ENCODE data around the gene NBPF3. TPM values are rescaled to one million over a fixed set of nuclear protein-coding genes. Genes with fewer than 3 reads are reported as not detected.
"Not testable (repeated sequence)": the region's sequence is repeated elsewhere in the genome, so short reads cannot be mapped to it uniquely, and the experiment has no call there.

Gene NBPF3, protein sequence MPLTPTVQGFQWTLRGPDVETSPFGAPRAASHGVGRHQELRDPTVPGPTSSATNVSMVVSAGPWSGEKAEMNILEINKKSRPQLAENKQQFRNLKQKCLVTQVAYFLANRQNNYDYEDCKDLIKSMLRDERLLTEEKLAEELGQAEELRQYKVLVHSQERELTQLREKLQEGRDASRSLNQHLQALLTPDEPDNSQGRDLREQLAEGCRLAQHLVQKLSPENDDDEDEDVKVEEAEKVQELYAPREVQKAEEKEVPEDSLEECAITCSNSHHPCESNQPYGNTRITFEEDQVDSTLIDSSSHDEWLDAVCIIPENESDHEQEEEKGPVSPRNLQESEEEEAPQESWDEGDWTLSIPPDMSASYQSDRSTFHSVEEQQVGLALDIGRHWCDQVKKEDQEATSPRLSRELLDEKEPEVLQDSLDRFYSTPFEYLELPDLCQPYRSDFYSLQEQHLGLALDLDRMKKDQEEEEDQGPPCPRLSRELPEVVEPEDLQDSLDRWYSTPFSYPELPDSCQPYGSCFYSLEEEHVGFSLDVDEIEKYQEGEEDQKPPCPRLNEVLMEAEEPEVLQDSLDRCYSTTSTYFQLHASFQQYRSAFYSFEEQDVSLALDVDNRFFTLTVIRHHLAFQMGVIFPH
- 8.9 TPM for polyA plus RNA-seq (2013, experiment 1 of 2; ENCODE audit: insufficient read length)
- 7.0 TPM for polyA plus RNA-seq (2013, experiment 2 of 2; ENCODE audit: insufficient read length)

DNA sequence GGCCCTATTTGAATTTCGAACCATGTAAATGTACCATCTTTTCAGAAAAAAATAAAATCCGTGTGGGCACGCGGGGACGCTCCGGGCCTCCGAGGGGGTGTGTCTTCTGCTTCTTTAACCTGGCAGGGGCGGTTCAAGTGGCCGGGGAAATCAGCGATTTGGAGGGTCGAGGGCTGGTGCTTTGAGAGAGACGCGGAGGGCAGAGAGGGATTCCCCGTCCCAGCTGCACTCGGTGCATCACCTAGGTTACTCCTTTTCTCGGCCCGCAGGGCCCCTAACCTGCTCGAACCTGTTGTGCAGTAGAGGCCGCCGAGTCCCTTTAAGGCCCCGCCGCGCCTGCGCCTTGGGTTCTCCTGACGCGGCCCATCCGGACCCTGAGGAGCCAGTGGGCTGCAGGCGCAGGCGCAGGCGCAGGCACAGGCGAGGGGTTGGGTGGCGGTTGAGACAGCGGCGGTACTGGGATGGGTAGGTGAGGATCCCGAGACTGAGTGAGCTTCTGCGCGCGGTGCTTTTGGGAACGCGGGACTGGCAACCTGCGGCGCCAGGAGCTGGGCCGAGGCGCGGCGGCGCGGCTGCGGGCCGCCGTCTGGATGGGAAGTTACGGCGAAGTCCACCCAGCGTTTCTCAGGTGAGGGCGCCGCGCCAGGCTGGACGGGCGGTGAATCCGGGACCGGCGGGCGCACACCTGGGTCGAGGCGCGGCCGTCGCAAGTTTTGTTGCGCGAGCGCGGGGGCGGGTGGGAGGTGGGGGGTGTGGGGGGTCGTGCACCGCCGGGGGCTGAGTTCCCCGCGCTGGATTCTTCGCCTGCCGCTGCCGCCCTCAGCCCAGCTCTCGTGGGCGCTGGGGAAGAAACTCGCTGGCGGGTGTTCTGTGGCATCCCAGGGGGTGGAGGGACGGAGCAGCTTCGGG is at the start of gene NBPF3:
NBPF3 (plus strand) TSS at position 417 of the 909 bp plus-strand sequence. CDS start 4,950 bp downstream, outside the sequence.
- DNase-seq: peak; percentile 74

DNA sequence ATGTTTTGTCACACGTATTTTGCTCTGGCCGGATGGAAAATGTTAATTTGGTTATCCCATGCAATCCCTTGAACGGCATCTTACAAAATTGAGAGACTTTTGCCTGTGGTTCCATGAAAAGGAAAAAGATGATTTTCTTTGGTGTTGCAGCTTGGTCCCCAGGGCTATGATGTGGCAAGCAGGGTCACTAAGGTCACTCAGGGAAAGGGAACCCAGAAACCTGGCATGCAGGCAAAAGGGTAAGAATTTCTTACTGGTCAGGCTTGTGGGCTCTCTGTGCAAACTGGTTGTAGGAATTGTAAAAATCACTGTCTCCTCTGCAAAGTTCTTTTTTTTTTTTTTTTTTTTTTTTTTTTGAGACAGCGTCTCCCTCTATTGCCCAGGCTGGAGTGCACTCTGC is 48.4 kb upstream of the NBPF3 start:
- DNase-seq: no peak

- no peak for DNase-seq
These were observed 47.2 kb upstream of the NBPF3 start for GRCh38 chr1:21392587-21393263.

- DNase-seq: no peak
These were observed 43.4 kb upstream of the NBPF3 start for GRCh38 chr1:21396516-21396915.

DNA sequence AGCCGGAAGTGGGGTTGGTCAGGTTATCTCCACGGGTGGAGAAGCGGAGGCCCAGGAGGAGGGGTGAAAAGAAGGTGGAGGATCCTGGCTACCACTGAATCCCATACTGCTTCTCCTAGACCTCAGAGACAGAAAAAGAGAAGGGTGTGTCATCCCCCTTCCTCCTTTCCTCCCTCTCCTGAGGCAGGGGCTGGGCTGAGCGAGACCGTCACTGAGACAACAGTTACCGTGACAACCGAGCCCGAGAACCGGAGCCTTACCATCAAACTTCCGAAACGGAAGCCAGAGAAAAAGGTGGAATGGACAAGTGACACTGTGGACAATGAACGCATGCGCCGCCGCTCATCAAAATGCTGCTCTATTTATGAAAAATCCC is 42.1 kb upstream of the NBPF3 start:
- no peak for DNase-seq

- DNase-seq: not testable (repeated sequence)
These were observed 38.1 kb upstream of the NBPF3 start for GRCh38 chr1:21401726-21402346.

DNA sequence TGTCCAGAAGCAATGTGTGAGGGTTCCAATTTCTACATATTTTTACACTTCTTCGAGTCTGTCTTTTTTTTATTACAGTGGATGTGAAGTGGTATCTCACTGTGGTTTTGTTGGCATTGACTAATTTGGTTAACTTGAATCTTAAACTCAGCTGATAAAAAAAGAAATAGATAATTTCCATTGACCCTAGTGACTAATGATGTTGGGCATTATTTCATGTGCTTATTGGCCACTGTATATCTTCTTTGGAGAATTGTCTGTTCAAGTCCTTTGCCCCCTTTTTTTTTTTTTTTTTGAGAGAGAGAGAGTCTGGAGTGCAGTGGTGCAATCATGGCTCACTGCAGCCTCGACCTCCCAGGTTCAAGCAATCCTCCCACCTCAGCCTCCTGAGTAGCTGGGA is 33.3 kb upstream of the NBPF3 start:
- DNase-seq: no peak

DNA sequence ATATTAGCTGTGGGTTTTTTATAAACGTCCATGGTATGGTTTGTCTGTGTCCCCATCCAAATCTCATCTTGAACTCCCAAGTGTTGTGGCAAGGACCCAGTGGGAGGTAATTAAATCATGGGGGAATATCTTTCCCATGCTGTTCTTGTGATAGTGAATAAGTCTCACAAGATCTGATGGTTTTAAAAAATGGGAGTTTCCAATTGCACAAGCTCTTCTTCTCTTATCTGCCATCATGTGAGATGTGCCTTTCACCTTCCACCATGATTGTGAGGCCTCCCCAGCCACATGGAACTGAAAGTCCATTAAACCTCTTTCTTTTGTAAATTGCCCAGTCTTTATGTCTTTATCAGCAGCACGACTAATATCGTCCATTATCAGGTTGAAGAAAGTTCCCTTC is 30.0 kb upstream of the NBPF3 start:
- DNase-seq: not testable (repeated sequence)

DNA sequence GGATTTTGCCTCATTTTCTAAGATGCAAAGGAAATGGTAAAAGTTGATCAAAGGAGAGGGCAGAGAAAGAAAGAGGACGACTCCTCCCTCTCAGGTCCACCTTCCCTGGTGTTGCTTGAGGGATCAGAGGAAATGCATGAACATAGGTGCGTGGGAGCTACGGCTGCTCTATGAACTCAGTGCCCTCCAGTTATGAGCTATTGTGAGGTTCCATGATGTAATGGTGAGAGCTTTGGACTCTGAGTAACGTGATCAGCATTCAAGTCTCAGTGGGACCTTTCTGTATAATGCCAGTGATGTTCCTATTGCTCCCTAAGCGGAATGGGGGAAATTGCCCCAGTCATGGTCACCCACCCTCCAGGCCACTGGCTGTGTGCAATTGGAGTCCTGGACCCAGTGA is 25.9 kb upstream of the NBPF3 start:
- DNase-seq: no peak

- DNase-seq: not testable (repeated sequence)
These were observed 19.6 kb upstream of the NBPF3 start for GRCh38 chr1:21420378-21420777.

- DNase-seq: not testable (repeated sequence)
These were observed 18.6 kb upstream of the NBPF3 start for GRCh38 chr1:21421307-21421706.

DNA sequence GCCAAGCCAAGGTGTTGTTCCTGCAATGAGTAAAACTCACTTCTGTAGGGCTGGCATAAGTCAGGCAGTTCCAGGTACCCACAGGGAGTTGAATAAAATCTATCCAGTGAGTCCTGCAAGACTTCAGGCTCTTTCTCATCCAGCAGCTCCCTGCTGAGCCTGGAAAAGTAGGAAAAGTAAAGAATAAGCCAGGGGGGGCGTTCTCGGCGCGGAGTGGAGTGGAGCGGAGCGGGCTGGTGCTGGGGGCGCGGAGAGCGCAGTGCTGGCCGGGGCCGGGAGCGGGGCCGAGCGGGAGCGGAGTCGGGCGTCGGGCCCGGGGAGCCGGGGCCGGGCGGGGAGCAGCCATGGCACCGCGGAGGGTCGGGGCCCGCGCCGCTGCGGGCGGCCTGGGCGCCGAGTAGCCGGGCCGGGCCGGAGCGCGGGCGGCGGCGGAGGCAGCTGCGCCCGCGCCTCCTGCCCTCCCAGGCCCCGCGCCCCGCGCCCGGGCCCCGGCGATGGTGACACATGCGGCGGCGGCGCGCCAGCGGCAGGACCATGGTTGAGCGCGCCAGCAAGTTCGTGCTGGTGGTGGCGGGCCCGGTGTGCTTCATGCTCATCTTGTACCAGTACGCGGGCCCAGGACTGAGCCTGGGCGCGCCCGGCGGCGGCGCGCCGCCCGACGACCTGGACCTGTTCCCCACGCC is 12.0 kb upstream of the NBPF3 start:
- not testable (repeated sequence) for DNase-seq

GRCh38 chr1:21428481-21429073 is 11.4 kb upstream of the NBPF3 start:
- DNase-seq: not testable (repeated sequence)

GRCh38 chr1:21429210-21429609 is 10.7 kb upstream of the NBPF3 start:
- not testable (repeated sequence) for DNase-seq

- DNase-seq: not testable (repeated sequence)
These were observed 9.1 kb upstream of the NBPF3 start for GRCh38 chr1:21430875-21431274.

DNA sequence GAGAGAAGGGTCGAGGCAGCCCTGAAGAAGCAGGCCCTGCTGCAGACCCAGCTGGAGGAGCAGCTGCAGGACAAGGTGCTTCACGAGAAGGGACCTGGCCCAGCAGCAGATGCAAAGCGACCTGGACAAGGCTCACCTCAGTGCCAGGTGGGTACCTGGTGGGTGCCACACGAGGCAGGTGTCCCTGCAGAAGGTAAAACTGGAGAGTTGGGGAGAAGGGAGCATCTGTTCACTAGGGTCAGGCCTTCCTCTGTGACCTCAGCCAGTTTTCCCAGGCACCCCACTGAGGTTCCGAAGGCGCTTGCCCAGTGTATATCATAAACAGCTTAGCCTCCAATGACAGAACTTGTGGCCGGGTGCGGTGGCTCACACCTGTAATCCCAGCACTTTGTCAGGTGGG is 5.5 kb upstream of the NBPF3 start:
- no peak for DNase-seq

DNA sequence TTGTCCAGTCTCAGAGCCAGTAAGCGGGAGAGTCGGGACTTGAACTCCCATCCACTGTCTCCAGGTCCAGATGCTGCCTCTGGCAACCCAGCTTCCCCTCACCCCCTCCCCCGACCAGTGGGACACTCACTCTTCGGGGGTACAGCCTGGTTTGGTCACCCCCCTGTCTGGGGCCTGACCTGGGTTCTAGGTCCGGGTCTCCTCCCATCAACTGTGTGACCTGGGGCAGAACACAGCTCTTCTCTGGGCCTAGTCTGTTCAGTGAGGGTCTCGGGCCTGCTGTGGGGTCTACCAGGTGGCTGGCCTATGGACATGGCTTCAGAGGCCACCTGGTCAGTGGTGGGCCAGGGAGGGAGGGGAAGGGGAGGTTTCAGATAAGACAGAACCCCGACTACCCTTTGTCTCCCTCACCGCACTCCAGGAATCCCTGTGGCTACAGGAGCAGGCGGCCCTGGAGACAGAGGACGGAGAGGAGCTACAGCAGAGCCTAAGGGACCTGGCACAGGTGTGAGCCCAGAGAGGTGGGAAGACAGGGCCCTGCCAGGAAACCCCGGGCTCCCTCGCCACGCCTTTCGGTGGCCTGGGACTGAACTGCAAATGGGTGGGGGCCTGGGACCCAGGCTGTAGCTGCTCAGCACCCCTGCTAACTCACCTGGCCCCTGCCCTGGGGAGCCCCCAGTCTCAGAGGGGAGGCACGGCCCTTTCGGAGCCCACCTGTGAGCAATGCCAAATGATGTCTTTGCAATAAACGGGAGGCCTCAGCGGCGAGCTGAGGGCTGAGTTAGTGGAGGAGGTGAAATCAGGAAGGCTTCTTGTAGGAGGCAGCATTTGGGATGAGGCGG is 4.1 kb upstream of the NBPF3 start:
- DNase-seq: no peak

DNA sequence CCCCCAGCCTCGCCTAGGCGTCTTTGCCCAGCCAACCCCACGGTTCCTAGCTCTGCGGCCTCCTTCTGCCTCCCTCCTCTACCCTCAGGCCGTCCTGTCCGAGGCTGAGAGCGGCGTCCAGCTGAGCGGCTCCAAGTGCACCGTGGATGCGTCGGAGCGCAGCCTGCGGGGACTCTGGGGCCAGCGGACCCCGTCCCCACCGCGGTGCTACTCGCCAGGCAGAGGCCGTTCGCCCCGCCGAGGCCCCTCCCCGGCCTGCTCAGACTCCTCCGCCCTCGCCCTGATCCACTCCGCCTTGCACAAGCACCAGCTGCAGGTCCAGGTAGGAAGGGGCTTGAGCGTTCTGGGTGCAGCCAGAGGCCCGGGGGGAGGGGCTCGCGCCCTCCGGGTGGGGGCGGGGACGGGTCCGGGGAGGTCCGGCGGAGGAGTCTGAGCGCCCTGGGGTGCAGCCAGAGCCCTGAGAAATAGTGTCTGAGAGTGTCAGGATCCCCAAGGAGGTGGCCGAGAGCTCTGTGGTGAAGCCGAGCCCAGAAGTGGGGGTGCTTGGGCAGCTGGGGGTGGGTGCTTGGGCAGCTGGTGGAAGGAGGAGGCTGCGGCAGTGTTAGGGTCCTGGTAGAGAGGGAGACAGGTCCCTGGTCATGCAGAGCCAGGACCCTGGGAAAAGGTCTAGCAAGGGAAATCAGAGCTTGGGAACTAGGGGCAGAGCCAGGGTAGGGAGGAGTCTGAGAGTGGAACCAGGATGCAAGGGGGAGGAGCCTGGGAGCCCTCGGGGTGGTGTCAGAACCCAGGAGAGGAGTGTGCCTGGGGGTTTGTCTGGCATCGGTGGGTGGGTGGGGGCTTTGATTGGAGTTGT is 3.2 kb upstream of the NBPF3 start:
- no peak for DNase-seq

DNA sequence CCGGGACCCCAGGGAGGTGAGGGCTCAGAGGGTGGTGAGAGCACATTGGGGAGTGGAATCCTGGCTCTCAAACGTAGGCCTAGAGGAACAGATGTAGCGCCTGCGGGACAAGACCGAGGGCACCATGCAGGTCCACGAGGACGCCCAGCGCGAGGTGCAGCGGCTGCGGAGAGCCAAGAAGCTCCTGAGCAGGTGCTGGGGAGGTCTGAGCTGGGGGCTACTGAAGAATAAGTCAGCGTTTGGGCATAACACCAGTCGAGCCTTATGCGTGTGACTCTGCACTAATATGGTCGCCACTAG is 2.6 kb upstream of the NBPF3 start:
- no peak for DNase-seq
